ENCODE measurements around the gene HPGD.
A peak's percentile ranks its signal among the peaks of the same experiment; 100 is the strongest.

HPGD gene

GRCh38 chr4:174522183-174523024, at the start of gene HPGD:
HPGD (minus strand) TSS chr4:174522488; CDS start chr4:174522451, 37 bp downstream.
- DNase-seq (ENCODE audit: low read depth) = peak; percentile 41

DNA sequence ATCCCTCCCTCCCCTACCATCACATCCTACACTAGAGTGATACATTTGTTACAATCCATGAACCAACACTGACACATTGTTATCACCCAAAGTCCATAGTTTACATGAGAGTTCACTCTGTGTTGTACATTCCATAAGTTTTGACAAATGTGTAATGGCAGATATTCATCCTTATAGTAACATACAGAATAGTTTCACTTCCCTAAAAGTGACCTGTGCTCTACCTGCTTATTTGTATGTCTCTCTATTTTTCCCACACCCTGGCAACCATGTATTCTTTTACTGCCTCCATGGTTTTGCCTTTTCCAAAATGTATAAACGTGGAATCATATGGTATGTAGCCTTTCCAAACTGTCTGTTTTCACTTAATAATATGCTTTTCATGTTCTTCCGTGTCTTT, 42.2 kb upstream of the HPGD start:
- DNase-seq (ENCODE audit: low read depth) = no peak

- DNase-seq (ENCODE audit: low read depth) = no peak
These were observed 41.1 kb upstream of the HPGD start for GRCh38 chr4:174563399-174563798.

GRCh38 chr4:174561560-174561959, 39.3 kb upstream of the HPGD start:
- no peak for DNase-seq (ENCODE audit: low read depth)

DNA sequence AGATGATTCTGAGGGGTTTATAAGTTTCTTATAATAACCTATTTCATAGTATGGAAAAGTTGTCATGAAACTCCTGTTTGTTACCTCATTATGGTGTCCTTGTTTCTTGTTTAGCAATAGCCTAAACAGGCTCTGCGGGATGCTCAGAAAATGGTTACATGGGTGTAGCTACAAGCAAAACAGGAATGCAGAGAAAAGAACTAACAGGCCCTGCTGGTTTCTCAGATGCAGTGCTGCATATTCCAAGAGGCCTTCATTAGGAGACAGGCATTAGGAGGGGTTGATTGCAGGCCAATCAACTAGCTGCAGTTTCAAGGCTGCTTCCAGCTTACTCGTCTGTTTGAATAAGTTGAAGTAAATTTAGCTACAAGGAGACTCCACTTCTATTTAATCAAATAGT, 37.6 kb upstream of the HPGD start:
- no peak for DNase-seq (ENCODE audit: low read depth)

- no peak for DNase-seq (ENCODE audit: low read depth)
These were observed 33.7 kb upstream of the HPGD start for GRCh38 chr4:174555789-174556630.

DNA sequence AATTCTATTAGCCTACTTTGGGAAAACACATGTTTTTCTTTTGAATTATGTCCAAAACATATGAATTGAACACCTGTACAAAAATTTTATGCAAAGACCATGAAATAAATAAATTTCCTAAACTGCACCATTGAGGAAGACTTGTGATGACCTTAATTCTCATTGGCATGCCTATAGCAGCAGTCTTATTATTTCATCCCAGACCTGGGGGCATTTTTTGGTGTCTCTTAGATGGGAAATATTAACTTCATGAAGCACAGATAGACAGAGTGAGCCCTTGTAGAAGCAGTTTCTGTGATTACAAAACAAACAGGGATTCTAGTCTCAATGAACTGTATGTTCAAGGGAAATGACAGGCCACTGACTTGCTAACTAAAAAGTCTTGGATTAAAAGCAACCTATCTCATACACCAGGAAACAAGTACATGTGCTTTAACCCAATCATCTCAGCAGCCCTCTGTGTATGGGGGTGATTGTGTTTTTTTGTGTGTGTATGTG, 32.0 kb upstream of the HPGD start:
- no peak for DNase-seq (ENCODE audit: low read depth)

DNA sequence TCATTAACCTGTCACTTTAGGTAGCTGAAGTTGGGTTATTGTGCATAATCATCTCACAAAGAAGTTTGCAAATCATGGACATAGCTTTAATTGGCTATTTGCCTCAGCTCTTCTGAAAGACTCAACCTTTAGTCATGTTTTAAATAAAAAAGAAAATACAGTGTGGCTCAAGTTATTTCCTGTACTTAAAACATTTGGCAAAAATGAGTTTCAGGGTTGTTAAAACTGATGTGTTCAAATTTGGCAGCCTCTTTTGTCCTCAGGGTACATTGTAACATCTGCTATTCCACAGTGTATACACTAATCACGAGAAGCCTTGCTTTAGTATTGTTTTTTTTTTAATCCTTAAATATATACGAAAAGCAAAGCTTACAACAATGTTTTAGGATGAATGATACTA, 31.5 kb upstream of the HPGD start:
- DNase-seq (ENCODE audit: low read depth) = no peak

DNA sequence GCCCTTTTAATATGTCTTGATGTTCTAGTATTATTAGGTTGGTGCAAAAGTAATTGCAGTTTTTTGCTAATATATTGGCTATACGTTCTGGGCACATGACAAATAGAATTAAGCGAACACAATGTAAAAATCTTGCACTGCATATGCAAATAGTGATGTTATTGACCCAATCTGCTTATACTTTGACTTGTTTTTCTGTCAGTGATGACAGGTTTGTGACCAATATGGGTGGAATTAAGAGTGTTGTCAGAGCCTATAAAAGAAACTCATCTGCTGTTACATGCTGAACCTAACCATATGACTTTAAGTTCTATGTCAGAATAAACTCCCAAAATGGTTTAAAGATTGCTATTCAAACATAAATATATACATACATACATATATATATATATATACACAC, 30.7 kb upstream of the HPGD start:
- no peak for DNase-seq (ENCODE audit: low read depth)

DNA sequence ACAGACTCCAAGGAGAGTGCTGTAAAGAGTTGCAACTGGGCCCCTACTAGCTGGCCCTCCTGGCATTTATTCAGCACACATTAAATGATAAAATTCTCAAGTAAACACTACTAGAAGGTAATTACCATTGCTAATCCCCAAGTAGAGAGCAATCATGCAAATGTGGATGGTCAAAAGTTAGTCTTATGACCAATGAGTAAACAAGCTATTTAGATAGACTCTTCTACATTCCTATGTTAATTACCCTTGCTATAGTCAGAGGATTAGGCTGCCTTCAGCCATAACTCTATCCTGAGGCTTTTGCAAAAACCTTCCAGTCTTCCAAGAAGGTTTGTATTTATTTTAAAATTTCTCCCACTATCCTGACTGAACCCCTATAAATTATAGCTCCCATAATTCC, 28.3 kb upstream of the HPGD start:
- DNase-seq (ENCODE audit: low read depth) = no peak

DNA sequence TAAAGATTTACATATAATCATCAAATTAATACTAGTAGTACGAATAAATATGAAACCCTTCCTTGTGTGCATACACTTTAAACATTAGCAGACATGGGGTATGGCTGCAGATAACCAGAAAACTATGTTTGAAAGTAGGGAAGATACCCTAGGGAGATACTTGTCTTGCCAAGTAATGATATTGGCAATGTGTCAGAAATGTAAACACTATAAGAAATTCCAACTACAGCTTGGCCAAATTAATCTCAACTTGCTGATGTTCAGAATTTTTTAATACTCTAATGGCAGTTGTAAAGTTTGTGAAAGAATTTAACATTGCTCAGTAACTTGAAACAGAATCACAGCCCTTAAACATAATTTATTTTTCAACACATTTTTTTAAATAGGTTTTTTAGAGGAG, 27.4 kb upstream of the HPGD start:
- DNase-seq (ENCODE audit: low read depth) = no peak

GRCh38 chr4:174545268-174545667, 23.0 kb upstream of the HPGD start:
- no peak for DNase-seq (ENCODE audit: low read depth)

DNA sequence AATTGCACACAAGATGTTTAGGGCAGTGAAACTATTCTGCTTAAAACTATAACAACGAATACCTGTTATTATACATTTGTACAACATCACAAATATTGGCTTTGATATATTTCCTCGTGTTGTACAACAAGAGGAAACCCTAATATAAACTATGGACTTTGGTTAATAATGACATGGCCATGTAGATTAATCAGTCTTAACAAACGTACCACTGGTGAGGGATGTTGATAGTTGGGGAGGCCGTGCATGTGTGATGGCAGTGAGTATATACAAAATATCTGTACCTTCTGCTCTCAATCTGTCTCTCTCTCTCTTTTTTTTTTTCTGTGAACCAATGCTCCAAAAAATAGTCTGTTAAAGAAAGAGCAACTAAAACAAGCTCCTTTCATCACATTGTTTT, 22.2 kb upstream of the HPGD start:
- no peak for DNase-seq (ENCODE audit: low read depth)

GRCh38 chr4:174540175-174540574, 17.9 kb upstream of the HPGD start:
- DNase-seq (ENCODE audit: low read depth) = no peak

DNA sequence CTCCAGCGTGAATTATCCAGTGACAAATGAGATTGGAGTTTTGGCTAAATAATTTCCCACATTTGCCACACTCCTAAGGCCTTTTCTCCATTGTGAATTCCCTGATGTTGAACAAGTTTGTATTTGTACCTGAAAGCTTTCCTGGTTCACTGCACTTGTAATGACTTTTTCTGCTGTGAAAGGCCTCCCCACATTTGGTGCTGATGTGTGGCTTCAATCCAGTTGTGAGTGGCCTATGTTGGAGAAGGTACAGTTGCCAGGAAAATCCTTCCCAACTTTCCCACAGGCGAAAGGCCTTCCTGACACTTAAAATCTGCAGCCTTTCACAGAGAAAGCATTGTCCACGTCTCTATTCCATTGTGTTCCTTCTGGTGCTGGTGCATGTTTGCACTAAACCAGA, 17.3 kb upstream of the HPGD start:
- DNase-seq (ENCODE audit: low read depth) = no peak

DNA sequence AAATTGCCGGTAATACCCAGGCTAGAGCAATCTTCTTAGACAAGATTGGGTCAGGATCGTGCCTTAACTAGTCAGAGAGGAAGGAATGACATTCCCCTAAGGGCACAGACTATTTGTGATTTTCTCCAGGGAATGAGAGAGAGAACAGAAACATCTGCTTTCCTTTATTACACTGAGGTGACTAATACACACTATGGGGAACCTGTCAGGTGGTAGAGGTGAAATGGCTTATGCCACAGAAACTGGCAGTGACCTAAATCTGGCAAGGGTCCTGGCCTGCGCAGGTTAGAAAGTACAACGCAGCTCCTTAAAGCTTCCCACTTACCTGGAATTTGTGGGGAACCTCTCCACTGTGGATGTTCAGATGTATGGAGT, 16.6 kb upstream of the HPGD start:
- no peak for DNase-seq (ENCODE audit: low read depth)

DNA sequence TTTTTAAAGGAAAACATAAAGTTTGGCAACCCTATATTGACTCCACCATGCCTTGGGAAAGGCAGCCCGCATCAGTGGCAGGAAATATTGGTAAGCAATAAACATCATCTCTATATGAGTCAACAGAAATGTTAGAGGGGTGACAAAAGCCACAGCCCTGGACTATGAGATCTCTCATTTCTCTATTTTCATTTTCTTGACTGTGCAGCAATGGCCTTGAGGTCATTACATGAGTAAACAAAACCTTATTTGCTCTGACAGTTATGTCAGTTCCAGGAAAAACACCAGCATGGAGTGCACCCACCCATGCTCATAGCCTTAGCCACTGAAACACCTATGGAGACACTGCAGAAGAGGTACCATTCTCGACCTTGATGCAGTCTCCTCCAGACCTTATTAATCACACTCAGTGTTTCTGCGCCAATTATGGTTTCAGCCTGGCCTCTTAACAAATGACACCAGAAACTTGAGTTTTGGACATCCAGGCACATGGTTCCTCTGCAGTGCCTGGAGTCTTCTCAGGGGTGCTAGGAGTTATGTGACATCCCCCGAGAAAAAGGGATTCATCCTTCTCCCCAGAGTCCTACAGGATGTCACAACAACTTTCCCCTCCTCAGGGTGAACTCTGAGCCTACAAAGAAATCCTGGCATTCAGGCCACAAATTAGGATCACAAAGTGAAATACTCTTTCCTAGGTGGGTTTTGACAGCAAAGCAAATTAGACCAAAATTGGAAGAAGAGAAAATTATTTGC, 16.0 kb upstream of the HPGD start:
- DNase-seq (ENCODE audit: low read depth) = no peak

DNA sequence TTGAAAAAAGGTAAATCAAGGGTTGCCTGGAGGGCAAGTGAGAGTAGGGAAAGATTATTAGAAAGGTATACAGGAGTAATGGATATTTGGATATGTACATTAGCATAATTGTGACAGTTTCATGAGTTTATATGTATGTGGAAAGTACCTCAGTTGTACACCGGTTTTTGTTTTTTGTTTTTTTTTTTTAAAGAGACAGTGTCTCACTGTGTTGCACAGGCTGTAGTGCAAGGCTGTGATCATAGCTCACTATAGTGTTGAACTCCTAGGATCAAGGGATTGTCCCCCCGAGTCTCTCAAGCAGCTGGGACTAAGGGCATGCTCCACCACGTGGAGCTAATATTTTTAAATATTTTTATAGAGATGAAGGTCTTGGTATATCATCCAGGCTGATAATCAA, 15.3 kb upstream of the HPGD start:
- DNase-seq (ENCODE audit: low read depth) = no peak

DNA sequence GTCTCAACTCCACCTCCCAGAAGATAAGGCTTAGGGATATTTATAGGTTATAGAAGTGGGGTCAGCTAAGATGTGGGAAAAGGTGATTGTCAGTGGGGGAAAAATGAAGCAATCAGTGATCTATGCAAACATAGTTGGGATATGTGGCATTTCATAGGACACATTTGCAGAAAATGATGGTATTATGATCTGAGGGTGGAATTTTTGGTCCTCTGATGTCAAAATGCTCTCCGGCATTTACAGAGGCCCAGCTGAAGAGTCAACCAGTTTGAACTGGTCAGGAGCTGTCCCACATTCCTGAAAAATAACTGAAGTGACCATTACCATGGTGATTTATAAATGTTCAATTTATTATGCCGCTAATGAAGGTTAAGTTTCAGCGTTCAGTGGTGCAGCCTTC, 12.2 kb upstream of the HPGD start:
- DNase-seq (ENCODE audit: low read depth) = no peak

DNA sequence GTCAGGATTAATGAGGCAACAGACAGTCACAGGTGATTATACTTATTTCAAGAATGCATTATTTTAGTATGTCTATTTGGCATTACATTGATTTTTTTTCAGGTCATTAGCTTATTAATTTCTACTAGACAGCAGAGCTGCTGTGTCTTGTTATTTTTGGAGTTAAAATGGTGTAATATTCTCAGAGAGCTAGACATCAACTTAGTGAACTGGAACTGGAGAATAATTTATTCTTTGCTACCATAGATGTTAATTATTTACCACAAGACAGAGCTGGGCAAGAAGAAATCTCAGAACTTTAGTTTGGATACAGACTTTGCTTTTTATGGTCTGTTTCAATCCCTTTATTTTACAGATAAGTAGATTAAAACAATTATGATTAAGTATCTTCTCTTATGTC, 10.2 kb upstream of the HPGD start:
- DNase-seq (ENCODE audit: low read depth) = no peak

DNA sequence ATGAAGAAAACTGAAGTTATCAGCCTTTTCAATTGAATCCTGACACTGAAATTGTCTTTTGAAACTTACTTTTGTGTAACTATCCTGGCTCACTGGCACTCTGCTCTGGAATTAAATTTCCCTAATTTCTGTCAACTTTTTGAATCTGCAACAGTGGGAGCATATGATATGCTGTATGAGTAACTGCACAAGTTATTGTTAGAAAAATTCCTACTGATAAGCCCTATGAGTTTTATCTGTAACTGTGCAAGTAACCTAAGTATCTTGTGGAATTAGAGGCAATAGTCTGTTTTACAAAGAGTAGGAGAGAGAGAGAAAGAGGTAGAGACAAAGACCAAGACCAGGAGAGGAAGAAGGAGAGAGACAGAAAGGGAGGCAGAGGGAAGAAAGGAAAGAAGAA, 9.2 kb upstream of the HPGD start:
- no peak for DNase-seq (ENCODE audit: low read depth)

- DNase-seq (ENCODE audit: low read depth) = no peak
These were observed 5.9 kb upstream of the HPGD start for GRCh38 chr4:174528226-174528625.

- no peak for DNase-seq (ENCODE audit: low read depth)
These were observed 4.4 kb upstream of the HPGD start for GRCh38 chr4:174526731-174527130.

Measured in activated T-cell treated with anti-CD3 and anti-CD28 coated beads for 48 hours (primary cell).